ENCODE results near the gene TSNAX.

The TSNAX gene

GRCh38 chr1:231603598-231604275 lies 75.3 kb downstream of the TSNAX start:
- peak; percentile 64 for DNase-seq

DNA sequence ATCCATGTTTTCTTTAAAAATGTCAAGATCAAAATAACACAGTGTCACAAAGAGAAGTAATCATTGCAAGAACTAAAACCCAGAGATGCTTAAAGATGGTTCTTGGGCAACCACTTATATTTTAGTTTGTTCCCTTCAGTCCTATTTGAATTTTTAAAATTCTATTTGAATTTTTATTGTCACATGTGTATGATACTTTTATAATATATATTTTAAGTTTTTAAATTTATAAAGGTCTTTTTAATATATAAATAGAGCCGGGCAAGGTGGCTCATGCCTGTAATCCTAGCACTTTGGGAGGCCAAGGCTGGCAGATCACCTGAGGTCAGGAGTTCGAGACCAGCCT lies 75.8 kb downstream of the TSNAX start:
- no peak for DNase-seq

- no peak for DNase-seq
Observed at GRCh38 chr1:231605149-231606100, 77.0 kb downstream of the TSNAX start.

DNA sequence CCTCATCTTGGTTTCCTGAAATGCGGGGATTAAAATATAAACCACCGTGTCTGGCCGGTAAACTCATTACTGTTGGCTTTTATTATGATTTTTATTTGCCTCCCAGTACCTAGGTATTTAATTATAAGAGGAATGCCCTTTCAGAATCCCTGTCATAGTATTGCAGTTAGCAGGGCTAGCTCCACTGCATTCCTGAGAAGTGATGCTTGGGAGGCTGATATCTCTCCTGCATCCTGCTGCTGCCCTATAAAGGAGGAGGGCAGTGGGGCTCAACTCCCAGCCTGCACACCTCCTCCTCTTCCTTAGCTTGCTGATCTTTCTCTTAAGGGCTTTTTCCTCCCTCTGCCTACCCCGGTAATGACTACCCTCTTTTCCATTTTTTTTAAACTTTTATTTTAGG lies 78.2 kb downstream of the TSNAX start:
- DNase-seq = no peak

DNA sequence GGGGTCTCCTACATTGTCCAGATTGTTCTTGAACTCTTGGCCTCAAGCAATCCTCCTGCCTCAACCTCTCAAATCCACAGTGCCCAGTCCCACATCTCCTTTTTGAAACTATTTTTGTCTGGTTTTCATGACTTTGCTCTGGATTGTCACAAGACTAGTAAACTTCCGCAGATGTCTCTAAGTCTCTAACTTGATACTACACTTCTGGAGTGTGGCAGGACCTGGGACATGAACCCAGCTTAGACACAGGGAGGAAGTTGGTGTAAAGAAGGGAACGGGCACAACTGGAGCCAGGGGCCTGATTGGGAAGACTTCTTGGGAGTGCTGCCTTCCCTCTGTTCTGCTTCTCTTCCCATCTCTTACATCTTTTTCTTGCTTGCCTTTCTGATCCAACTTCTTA lies 81.9 kb downstream of the TSNAX start:
- DNase-seq = no peak

GRCh38 chr1:231611111-231611510 lies 82.6 kb downstream of the TSNAX start:
- no peak for DNase-seq

DNA sequence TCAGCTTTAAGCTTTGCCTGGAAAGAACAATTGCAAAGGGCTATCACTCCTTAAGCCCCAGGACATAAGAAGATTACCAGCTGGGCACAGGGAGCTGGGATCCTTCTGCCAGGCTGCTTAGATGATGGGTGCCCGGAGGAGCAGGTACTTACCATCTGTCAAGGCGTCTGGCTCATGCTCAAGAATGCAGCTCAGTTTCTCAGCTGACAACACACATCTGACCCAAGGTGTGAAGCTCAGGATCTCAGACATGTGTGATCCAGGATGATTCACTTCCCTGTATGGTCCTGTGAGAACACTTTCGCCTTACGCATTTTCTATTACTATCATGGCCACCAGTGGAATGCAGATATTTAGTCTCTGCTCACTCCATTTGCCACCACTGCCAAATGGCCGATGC lies 83.4 kb downstream of the TSNAX start:
- DNase-seq = no peak

GRCh38 chr1:231612393-231613089 lies 84.1 kb downstream of the TSNAX start:
- peak; percentile 93 for DNase-seq

- peak; percentile 81 for DNase-seq
Observed at GRCh38 chr1:231613419-231614349, 85.2 kb downstream of the TSNAX start.
